Testis (tissue), 3 donors: ENCODE data around the gene CD63. TPM values are rescaled to one million over a fixed set of nuclear protein-coding genes. Genes with fewer than 3 reads are reported as not detected.
A peak's percentile ranks its signal among the peaks of the same experiment; 100 is the strongest.

Experiments
- DNase-seq: peaks from one replicate; pipeline ENCODE4 v3.0.0-alpha.2; 2019
- H3K27ac ChIP-seq, 2 donors: fragments of 200-600 bp; sonication (generic); one replicate each; pipeline ENCODE4 v1.5.1; 2019
- H3K27me3 ChIP-seq: fragments of 200-600 bp; sonication (generic); one replicate; pipeline ENCODE4 v1.5.1; 2019
- H3K36me3 ChIP-seq: fragments of 200-600 bp; sonication (generic); one replicate; pipeline ENCODE4 v1.5.1; 2017; ENCODE audit warnings: low read depth; ENCODE audit errors: missing control alignments
- H3K4me1 ChIP-seq: fragments of 200-600 bp; sonication (generic); one replicate; pipeline ENCODE4 v1.5.1; 2019
- H3K4me3 ChIP-seq, 2 donors: fragments of 200-600 bp; sonication (generic); one replicate each; pipeline ENCODE4 v1.5.1; 2017 to 2019
- H3K9me3 ChIP-seq: fragments of 200-600 bp; sonication (generic); one replicate; pipeline ENCODE4 v1.5.1; 2017
- CTCF ChIP-seq, 3 experiments: fragments of 450-650 bp in 2 of 3; fragments of 200-600 bp in 1 of 3; sonication (generic) in 1 of 3; IDR thresholded peaks; one replicate each; pipeline ENCODE4 v1.5.1; 2016 to 2019; ENCODE audit warnings: antibody characterized with exemption in 3 of 3, mild to moderate bottlenecking in 2 of 3, moderate library complexity in 1 of 3
- POLR2A ChIP-seq: fragments of 450-650 bp; IDR thresholded peaks from one replicate; pipeline ENCODE4 v1.6.1; 2017; ENCODE audit warnings: antibody characterized with exemption, mild to moderate bottlenecking, moderate library complexity
- WGBS, 2 donors: methylation state at CpG; one replicate each; pipeline ENCODE4 v1.1.5; 2018; 5-methylcytosine and 5-hydroxymethylcytosine counted together
- intact Hi-C: fragments of 100-400 bp; cut with DNase I; formaldehyde crosslinking; loops from one replicate; pipeline ENCODE4 v1.15.1; 2023; ENCODE audit warnings: low total_unique reads
- polyA plus RNA-seq: library from polyadenylated mRNA; stranded (reverse); fragments of 350-450 nt; fragmentation: Illumina TruSeq; extraction: RNeasy Lipid Tissue Mini Kit (QIAGEN cat#74804); gene quantifications from one replicate; pipeline ENCODE4 v1.2.3, GENCODE V29; 2014; ENCODE audit warnings: low read depth, low replicate concordance; ENCODE audit not compliant: insufficient read depth
- total RNA-seq, 2 donors: library from RNA; depleted of rRNA; stranded (reverse); fragments of >200 nt; gene quantifications; one replicate each; pipeline ENCODE4 v1.2.3, GENCODE V29; 2016

Gene CD63
- total and polyA plus RNA-seq, 3 donors from 2014 or later, result 600 to 668 (median 655) TPM

- TF ChIP-seq POLR2A, result no peak
- TF ChIP-seq CTCF (IDR thresholded peaks at IDR 0.05), result no peak
- H3K4me3 ChIP-seq, result no peak overlapping the region
- peak overlapping the region in 1 of 2 donors; percentile 56 for H3K27ac ChIP-seq
- DNase-seq, result no peak
- H3K4me1 ChIP-seq, result peaks cover 51% of the 10 kb centered on the region
- no peaks in the 10 kb centered on the region for H3K9me3 ChIP-seq
- intact Hi-C loops, result no loop called here
- H3K27me3 ChIP-seq, result no peaks in the 10 kb centered on the region
- H3K36me3 ChIP-seq, result no peaks in the 10 kb centered on the region
- 32 to 50% methylated on average over 6 to 10 of the region's 10 CpGs for WGBS, 2 donors
Measured at GRCh38 chr12:55723516-55724225, 5.1 kb downstream of the CD63 start.

- no peaks in the 10 kb centered on the region for H3K36me3 ChIP-seq
- no peak overlapping the region for H3K4me3 ChIP-seq
- no peak for TF ChIP-seq CTCF (IDR thresholded peaks at IDR 0.05)
- no peak for TF ChIP-seq POLR2A
- no peaks in the 10 kb centered on the region for H3K27me3 ChIP-seq
- 95 to 98% methylated on average over 8 of the region's 8 CpGs for WGBS, 2 donors
- intact Hi-C loops, result no loop called here
- peaks cover 58% of the 10 kb centered on the region for H3K4me1 ChIP-seq
- H3K27ac ChIP-seq, result no peak overlapping the region
- DNase-seq, result no peak
- no peaks in the 10 kb centered on the region for H3K9me3 ChIP-seq
Measured at GRCh38 chr12:55722948-55723347, 5.9 kb downstream of the CD63 start.

- intact Hi-C loops, result no loop called here
- Histone ChIP-seq H3K27ac (peak overlapping the region in 1 of 2 donors; percentile 22), H3K4me1 (peaks cover 58% of the 10 kb centered on the region), H3K4me3 (no peak overlapping the region), H3K27me3 (no peaks in the 10 kb centered on the region), H3K36me3 (no peaks in the 10 kb centered on the region), H3K9me3 (no peaks in the 10 kb centered on the region)
- 71 to 77% methylated on average over 5 to 14 of the region's 14 CpGs for WGBS, 2 donors
- DNase-seq, result no peak
- TF ChIP-seq CTCF (IDR thresholded peaks at IDR 0.05) (no peak), POLR2A (no peak)
Measured at GRCh38 chr12:55721601-55722213, 7.1 kb downstream of the CD63 start.

GRCh38 chr12:55720894-55721444 lies 7.8 kb downstream of the CD63 start:
- no peaks in the 10 kb centered on the region for H3K27me3 ChIP-seq
- WGBS, 2 donors, result 42 to 67% methylated on average over 3 to 9 of the region's 9 CpGs
- DNase-seq, result peak; percentile 75
- H3K4me1 ChIP-seq, result peaks cover 56% of the 10 kb centered on the region
- TF ChIP-seq CTCF (IDR thresholded peaks at IDR 0.05) (peak; percentile 27 to 43 (median 36)), POLR2A (no peak)
- H3K9me3 ChIP-seq, result no peaks in the 10 kb centered on the region
- no peak overlapping the region for H3K4me3 ChIP-seq
- H3K36me3 ChIP-seq, result no peaks in the 10 kb centered on the region
- intact Hi-C loops, result no loop called here
- peak overlapping the region in 1 of 2 donors; percentile 22 for H3K27ac ChIP-seq
